HG03103 (cell line): ENCODE measurements around the gene BCAR1.
"Not testable (repeated sequence)": the region's sequence is repeated elsewhere in the genome, so short reads cannot be mapped to it uniquely, and the experiment has no call there.

Experiments
- ATAC-seq: cut with Tn5 transposase; IDR thresholded peaks from one replicate; pipeline ENCODE4 v1.9.1; 2021; ENCODE audit warnings: low read depth; ENCODE audit not compliant: unreplicated experiment

BCAR1 gene

GRCh38 chr16:75256059-75256571 is 4.7 kb upstream of the BCAR1 start:
- no peak for ATAC-seq

- no peak for ATAC-seq
Observed at GRCh38 chr16:75254359-75254837, 3.0 kb upstream of the BCAR1 start.

- no peak for ATAC-seq
Observed at GRCh38 chr16:75252946-75253911, 1.8 kb upstream of the BCAR1 start.

GRCh38 chr16:75252049-75252864 is 833 bp upstream of the BCAR1 start:
- no peak for ATAC-seq

GRCh38 chr16:75250809-75251279 is 580 bp downstream of the BCAR1 start:
- peak; percentile 21 for ATAC-seq

- no peak for ATAC-seq
Observed at GRCh38 chr16:75250089-75250808, 1.2 kb downstream of the BCAR1 start.

GRCh38 chr16:75249441-75249840 is 2.0 kb downstream of the BCAR1 start:
- ATAC-seq: no peak

- no peak for ATAC-seq
Observed at GRCh38 chr16:75248536-75249380, 2.7 kb downstream of the BCAR1 start.

- no peak for ATAC-seq
Observed at GRCh38 chr16:75248142-75248535, 3.3 kb downstream of the BCAR1 start.

- no peak for ATAC-seq
Observed at GRCh38 chr16:75247249-75247648, 4.2 kb downstream of the BCAR1 start.

GRCh38 chr16:75246504-75247205 is 4.8 kb downstream of the BCAR1 start:
- ATAC-seq: no peak

GRCh38 chr16:75244844-75245758 is 6.3 kb downstream of the BCAR1 start:
- ATAC-seq: no peak

- no peak for ATAC-seq
Observed at GRCh38 chr16:75244225-75244809, 7.1 kb downstream of the BCAR1 start.

GRCh38 chr16:75243667-75244224 is 7.7 kb downstream of the BCAR1 start:
- no peak for ATAC-seq

- not testable (repeated sequence) for ATAC-seq
Observed at GRCh38 chr16:75242436-75243078, 8.9 kb downstream of the BCAR1 start.

- ATAC-seq: no peak
Observed at GRCh38 chr16:75241955-75242354, 9.5 kb downstream of the BCAR1 start.

GRCh38 chr16:75241412-75241811 is 10.0 kb downstream of the BCAR1 start:
- ATAC-seq: no peak
